HEK293 (cell line): ENCODE data around the gene ITGA2B.

Experiments
- BCL11B ChIP-seq: fragments of 450-650 bp; formaldehyde crosslinking; IDR thresholded peaks from 2 replicates; pipeline ENCODE4 v1.5.1; 2016; ENCODE audit warnings: low read depth, missing biosample characterization, missing genetic modification characterization
- FEZF1 ChIP-seq: fragments of 450-650 bp; formaldehyde crosslinking; IDR thresholded peaks from 2 replicates; pipeline ENCODE4 v1.5.1; 2016; ENCODE audit warnings: missing biosample characterization, missing genetic modification characterization
- SCRT2 ChIP-seq: fragments of 450-650 bp; formaldehyde crosslinking; IDR thresholded peaks from 2 replicates; pipeline ENCODE4 v1.5.1; 2016; ENCODE audit warnings: missing biosample characterization, missing genetic modification characterization
- SP7 ChIP-seq: fragments of 450-650 bp; formaldehyde crosslinking; IDR thresholded peaks from 2 replicates; pipeline ENCODE4 v1.5.1; 2016; ENCODE audit warnings: missing biosample characterization, missing genetic modification characterization
- TRIM28 ChIP-seq: IDR thresholded peaks from 2 replicates; pipeline ENCODE4 v1.6.1; 2011; ENCODE audit warnings: low read length, control low read depth, borderline replicate concordance
- ZBTB1 ChIP-seq: fragments of 450-650 bp; formaldehyde crosslinking; IDR thresholded peaks from 2 replicates; pipeline ENCODE4 v1.5.1; 2016; ENCODE audit warnings: missing biosample characterization, missing genetic modification characterization
- ZBTB17 ChIP-seq: fragments of 450-650 bp; formaldehyde crosslinking; IDR thresholded peaks from 2 replicates; pipeline ENCODE4 v1.5.1; 2016; ENCODE audit warnings: missing biosample characterization, missing genetic modification characterization
- ZBTB21 ChIP-seq: fragments of 450-650 bp; formaldehyde crosslinking; IDR thresholded peaks from 2 replicates; pipeline ENCODE4 v1.5.1; 2017; ENCODE audit warnings: missing biosample characterization, missing genetic modification characterization
- ZFHX2 ChIP-seq: fragments of 450-650 bp; formaldehyde crosslinking; conservative IDR thresholded peaks from 2 replicates; pipeline ENCODE4 v1.5.1; 2016; ENCODE audit warnings: missing biosample characterization, missing genetic modification characterization
- ZFP69B ChIP-seq: fragments of 450-650 bp; formaldehyde crosslinking; IDR thresholded peaks from 2 replicates; pipeline ENCODE4 v1.5.1; 2016; ENCODE audit warnings: missing biosample characterization, missing genetic modification characterization
- ZNF114 ChIP-seq: fragments of 450-650 bp; formaldehyde crosslinking; IDR thresholded peaks from 2 replicates; pipeline ENCODE4 v1.5.0; 2017; ENCODE audit warnings: missing biosample characterization, missing genetic modification characterization
- ZNF121 ChIP-seq: fragments of 450-650 bp; formaldehyde crosslinking; IDR thresholded peaks from 2 replicates; pipeline ENCODE4 v1.5.1; 2016; ENCODE audit warnings: missing biosample characterization, missing genetic modification characterization
- ZNF140 ChIP-seq: fragments of 450-650 bp; formaldehyde crosslinking; IDR thresholded peaks from 2 replicates; pipeline ENCODE4 v1.5.1; 2016; ENCODE audit warnings: missing biosample characterization, missing genetic modification characterization
- ZNF157 ChIP-seq: fragments of 450-650 bp; formaldehyde crosslinking; IDR thresholded peaks from 2 replicates; pipeline ENCODE4 v1.5.1; 2016; ENCODE audit warnings: missing biosample characterization, missing genetic modification characterization
- ZNF174 ChIP-seq: fragments of 450-650 bp; formaldehyde crosslinking; IDR thresholded peaks from 2 replicates; pipeline ENCODE4 v1.5.0; 2017; ENCODE audit warnings: missing biosample characterization, mild to moderate bottlenecking, missing genetic modification characterization
- ZNF184 ChIP-seq: fragments of 450-650 bp; IDR thresholded peaks from 2 replicates; pipeline ENCODE4 v1.5.1; 2018; ENCODE audit warnings: missing biosample characterization, mild to moderate bottlenecking, missing genetic modification characterization
- ZNF211 ChIP-seq: fragments of 450-650 bp; formaldehyde crosslinking; IDR thresholded peaks from 2 replicates; pipeline ENCODE4 v1.5.1; 2016; ENCODE audit warnings: low read depth, missing biosample characterization, missing genetic modification characterization
- ZNF214 ChIP-seq: fragments of 450-650 bp; formaldehyde crosslinking; IDR thresholded peaks from 2 replicates; pipeline ENCODE4 v1.5.1; 2017; ENCODE audit warnings: missing biosample characterization, mild to moderate bottlenecking, missing genetic modification characterization, borderline replicate concordance
- ZNF555 ChIP-seq: fragments of 450-650 bp; formaldehyde crosslinking; conservative IDR thresholded peaks from 2 replicates; pipeline ENCODE4 v1.5.1; 2017; ENCODE audit warnings: missing biosample characterization, mild to moderate bottlenecking, missing genetic modification characterization, inconsistent platforms
- ZNF585B ChIP-seq: fragments of 450-650 bp; formaldehyde crosslinking; IDR thresholded peaks from 2 replicates; pipeline ENCODE4 v1.5.1; 2016; ENCODE audit warnings: missing biosample characterization, missing genetic modification characterization
- ZNF596 ChIP-seq: fragments of 450-650 bp; IDR thresholded peaks from 2 replicates; pipeline ENCODE4 v1.5.0; 2018; ENCODE audit warnings: missing biosample characterization, mild to moderate bottlenecking, missing genetic modification characterization, moderate library complexity
- ZNF707 ChIP-seq: fragments of 450-650 bp; formaldehyde crosslinking; IDR thresholded peaks from 2 replicates; pipeline ENCODE4 v1.5.1; 2016; ENCODE audit warnings: missing biosample characterization, missing genetic modification characterization
- ZNF785 ChIP-seq: fragments of 450-650 bp; formaldehyde crosslinking; IDR thresholded peaks from 2 replicates; pipeline ENCODE4 v1.5.1; 2016; ENCODE audit warnings: missing biosample characterization, missing genetic modification characterization
- TF ChIP-seq, protein P1 (sequence below): fragments of 450-650 bp; formaldehyde crosslinking; IDR thresholded peaks from 2 replicates; pipeline ENCODE4; 2016; ENCODE audit warnings: missing biosample characterization, missing genetic modification characterization
- TF ChIP-seq, protein P2 (sequence below): fragments of 450-650 bp; formaldehyde crosslinking; optimal IDR thresholded peaks from 2 replicates; pipeline ENCODE3; 2016; ENCODE audit warnings: missing biosample characterization, mild to moderate bottlenecking, missing genetic modification characterization
- TF ChIP-seq, protein P3 (sequence below): fragments of 450-650 bp; formaldehyde crosslinking; IDR thresholded peaks from 2 replicates; pipeline ENCODE4 v1.5.1; 2016; ENCODE audit warnings: missing biosample characterization, missing genetic modification characterization, low read depth
- TF ChIP-seq, protein P4 (sequence below): fragments of 450-650 bp; formaldehyde crosslinking; IDR thresholded peaks from 2 replicates; pipeline ENCODE4 v1.5.1; 2016; ENCODE audit warnings: missing biosample characterization, missing genetic modification characterization
- TF ChIP-seq, protein P5 (sequence below): fragments of 450-650 bp; formaldehyde crosslinking; IDR thresholded peaks from 2 replicates; pipeline ENCODE4 v1.5.1; 2016; ENCODE audit warnings: missing biosample characterization, missing genetic modification characterization
- TF ChIP-seq, protein P6 (sequence below): fragments of 450-650 bp; formaldehyde crosslinking; IDR thresholded peaks from 2 replicates; pipeline ENCODE4 v1.5.1; 2016; ENCODE audit warnings: missing biosample characterization, missing genetic modification characterization
- TF ChIP-seq, protein P7 (sequence below): fragments of 450-650 bp; formaldehyde crosslinking; IDR thresholded peaks from 2 replicates; pipeline ENCODE4 v1.5.1; 2017; ENCODE audit warnings: missing biosample characterization, missing genetic modification characterization

The ITGA2B gene

DNA sequence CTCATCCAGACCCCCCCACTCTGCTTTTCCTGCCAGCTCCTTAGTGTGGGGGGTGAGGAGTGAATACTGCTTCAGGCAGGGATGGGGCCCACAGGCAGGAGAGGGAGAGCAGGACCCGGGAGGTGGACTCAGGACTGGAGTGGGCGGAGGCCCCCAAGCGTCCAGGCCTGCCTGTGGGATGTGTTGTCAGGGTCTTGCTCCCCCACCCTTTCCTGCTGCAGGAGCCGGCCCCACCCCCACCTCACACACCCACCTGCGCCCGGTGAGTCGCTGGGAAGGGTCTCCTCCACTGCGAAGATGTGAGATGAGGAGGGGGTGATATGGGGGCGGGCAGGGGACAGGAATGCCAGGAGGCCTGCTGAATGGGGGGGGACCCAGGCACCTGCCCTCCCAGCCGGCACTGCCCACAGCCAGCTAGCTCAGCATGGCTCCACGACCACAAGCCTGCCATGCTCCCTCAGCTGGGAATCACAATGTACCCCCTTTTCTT lies 26.9 kb downstream of the ITGA2B start (continued):
- TF ChIP-seq ZBTB21 (tag by site-specific recombination) (no peak), ZNF585B (tag by site-specific recombination) (no peak), BCL11B (tag by site-specific recombination) (no peak), ZNF555 (tag by site-specific recombination) (no peak), ZNF184 (tag by site-specific recombination) (no peak), ZBTB1 (tag by site-specific recombination) (no peak), ZNF211 (tag by site-specific recombination) (no peak), TRIM28 (no peak), SP7 (tag by site-specific recombination) (no peak), ZNF114 (tag by site-specific recombination) (no peak), ZNF157 (tag by site-specific recombination) (no peak), ZNF707 (tag by site-specific recombination) (no peak), ZFP69B (peak; percentile 87), ZNF596 (no peak), ZBTB17 (no peak), ZFHX2 (tag by site-specific recombination) (peak; percentile 79; the same call in 1 of the 2 replicates), ZNF174 (no peak), ZNF121 (tag by site-specific recombination) (no peak), ZNF785 (tag by site-specific recombination) (no peak), FEZF1 (tag by site-specific recombination) (no peak), ZNF140 (no peak), SCRT2 (tag by site-specific recombination) (no peak), ZNF214 (tag by site-specific recombination) (no peak)
- TF ChIP-seq, protein P1, sequence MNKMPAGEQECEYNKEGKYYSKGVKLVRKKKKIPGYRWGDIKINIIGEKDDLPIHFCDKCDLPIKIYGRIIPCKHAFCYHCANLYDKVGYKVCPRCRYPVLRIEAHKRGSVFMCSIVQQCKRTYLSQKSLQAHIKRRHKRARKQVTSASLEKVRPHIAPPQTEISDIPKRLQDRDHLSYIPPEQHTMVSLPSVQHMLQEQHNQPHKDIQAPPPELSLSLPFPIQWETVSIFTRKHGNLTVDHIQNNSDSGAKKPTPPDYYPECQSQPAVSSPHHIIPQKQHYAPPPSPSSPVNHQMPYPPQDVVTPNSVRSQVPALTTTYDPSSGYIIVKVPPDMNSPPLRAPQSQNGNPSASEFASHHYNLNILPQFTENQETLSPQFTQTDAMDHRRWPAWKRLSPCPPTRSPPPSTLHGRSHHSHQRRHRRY, result no peak
- TF ChIP-seq, protein P2, sequence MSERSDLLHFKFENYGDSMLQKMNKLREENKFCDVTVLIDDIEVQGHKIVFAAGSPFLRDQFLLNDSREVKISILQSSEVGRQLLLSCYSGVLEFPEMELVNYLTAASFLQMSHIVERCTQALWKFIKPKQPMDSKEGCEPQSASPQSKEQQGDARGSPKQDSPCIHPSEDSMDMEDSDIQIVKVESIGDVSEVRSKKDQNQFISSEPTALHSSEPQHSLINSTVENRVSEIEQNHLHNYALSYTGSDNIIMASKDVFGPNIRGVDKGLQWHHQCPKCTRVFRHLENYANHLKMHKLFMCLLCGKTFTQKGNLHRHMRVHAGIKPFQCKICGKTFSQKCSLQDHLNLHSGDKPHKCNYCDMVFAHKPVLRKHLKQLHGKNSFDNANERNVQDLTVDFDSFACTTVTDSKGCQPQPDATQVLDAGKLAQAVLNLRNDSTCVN, result no peak
- TF ChIP-seq, protein P3, sequence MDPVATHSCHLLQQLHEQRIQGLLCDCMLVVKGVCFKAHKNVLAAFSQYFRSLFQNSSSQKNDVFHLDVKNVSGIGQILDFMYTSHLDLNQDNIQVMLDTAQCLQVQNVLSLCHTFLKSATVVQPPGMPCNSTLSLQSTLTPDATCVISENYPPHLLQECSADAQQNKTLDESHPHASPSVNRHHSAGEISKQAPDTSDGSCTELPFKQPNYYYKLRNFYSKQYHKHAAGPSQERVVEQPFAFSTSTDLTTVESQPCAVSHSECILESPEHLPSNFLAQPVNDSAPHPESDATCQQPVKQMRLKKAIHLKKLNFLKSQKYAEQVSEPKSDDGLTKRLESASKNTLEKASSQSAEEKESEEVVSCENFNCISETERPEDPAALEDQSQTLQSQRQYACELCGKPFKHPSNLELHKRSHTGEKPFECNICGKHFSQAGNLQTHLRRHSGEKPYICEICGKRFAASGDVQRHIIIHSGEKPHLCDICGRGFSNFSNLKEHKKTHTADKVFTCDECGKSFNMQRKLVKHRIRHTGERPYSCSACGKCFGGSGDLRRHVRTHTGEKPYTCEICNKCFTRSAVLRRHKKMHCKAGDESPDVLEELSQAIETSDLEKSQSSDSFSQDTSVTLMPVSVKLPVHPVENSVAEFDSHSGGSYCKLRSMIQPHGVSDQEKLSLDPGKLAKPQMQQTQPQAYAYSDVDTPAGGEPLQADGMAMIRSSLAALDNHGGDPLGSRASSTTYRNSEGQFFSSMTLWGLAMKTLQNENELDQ (tag by site-specific recombination), result no peak
- TF ChIP-seq, protein P4, sequence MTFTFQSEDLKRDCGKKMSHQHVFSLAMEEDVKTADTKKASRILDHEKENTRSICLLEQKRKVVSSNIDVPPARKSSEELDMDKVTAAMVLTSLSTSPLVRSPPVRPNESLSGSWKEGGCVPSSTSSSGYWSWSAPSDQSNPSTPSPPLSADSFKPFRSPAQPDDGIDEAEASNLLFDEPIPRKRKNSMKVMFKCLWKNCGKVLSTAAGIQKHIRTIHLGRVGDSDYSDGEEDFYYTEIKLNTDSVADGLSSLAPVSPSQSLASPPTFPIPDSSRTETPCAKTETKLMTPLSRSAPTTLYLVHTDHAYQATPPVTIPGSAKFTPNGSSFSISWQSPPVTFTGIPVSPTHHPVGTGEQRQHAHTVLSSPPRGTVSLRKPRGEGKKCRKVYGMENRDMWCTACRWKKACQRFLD (tag by site-specific recombination), result no peak
- TF ChIP-seq, protein P5, sequence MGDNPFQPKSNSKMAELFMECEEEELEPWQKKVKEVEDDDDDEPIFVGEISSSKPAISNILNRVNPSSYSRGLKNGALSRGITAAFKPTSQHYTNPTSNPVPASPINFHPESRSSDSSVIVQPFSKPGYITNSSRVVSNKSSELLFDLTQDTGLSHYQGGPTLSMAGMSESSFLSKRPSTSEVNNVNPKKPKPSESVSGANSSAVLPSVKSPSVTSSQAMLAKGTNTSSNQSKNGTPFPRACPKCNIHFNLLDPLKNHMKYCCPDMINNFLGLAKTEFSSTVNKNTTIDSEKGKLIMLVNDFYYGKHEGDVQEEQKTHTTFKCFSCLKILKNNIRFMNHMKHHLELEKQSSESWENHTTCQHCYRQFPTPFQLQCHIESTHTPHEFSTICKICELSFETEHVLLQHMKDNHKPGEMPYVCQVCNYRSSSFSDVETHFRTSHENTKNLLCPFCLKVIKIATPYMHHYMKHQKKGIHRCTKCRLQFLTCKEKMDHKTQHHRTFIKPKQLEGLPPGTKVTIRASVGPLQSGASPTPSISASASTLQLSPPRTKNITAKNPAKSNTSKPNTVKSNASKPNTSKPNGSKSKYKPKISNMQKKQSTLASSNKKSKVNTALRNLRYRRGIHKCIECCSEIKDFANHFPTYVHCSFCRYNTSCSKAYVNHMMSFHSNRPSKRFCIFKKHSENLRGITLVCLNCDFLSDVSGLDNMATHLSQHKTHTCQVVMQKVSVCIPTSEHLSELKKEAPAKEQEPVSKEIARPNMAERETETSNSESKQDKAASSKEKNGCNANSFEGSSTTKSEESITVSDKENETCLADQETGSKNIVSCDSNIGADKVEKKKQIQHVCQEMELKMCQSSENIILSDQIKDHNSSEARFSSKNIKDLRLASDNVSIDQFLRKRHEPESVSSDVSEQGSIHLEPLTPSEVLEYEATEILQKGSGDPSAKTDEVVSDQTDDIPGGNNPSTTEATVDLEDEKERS (tag by site-specific recombination), result no peak
- TF ChIP-seq, protein P6, sequence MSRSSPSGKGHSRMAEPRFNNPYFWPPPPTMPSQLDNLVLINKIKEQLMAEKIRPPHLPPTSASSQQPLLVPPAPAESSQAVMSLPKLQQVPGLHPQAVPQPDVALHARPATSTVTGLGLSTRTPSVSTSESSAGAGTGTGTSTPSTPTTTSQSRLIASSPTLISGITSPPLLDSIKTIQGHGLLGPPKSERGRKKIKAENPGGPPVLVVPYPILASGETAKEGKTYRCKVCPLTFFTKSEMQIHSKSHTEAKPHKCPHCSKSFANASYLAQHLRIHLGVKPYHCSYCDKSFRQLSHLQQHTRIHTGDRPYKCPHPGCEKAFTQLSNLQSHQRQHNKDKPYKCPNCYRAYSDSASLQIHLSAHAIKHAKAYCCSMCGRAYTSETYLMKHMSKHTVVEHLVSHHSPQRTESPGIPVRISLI (tag by site-specific recombination), result no peak
- TF ChIP-seq, protein P7, sequence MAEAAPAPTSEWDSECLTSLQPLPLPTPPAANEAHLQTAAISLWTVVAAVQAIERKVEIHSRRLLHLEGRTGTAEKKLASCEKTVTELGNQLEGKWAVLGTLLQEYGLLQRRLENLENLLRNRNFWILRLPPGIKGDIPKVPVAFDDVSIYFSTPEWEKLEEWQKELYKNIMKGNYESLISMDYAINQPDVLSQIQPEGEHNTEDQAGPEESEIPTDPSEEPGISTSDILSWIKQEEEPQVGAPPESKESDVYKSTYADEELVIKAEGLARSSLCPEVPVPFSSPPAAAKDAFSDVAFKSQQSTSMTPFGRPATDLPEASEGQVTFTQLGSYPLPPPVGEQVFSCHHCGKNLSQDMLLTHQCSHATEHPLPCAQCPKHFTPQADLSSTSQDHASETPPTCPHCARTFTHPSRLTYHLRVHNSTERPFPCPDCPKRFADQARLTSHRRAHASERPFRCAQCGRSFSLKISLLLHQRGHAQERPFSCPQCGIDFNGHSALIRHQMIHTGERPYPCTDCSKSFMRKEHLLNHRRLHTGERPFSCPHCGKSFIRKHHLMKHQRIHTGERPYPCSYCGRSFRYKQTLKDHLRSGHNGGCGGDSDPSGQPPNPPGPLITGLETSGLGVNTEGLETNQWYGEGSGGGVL (tag by site-specific recombination), result no peak
